SK-N-SH (cell line): ENCODE results near the gene MYD88. TPM values are rescaled to one million over a fixed set of nuclear protein-coding genes. Genes with fewer than 3 reads are reported as not detected.
"Not testable (repeated sequence)": the region's sequence is repeated elsewhere in the genome, so short reads cannot be mapped to it uniquely, and the experiment has no call there.

Experiments used
- CTCF ChIA-PET: fragments of 300-600, 350-600 bp; formaldehyde crosslinking; extraction: SDS; loops from one replicate; lab custom pipeline; 2021; lab: Yijun Ruan, JAX
- POLR2A ChIA-PET: fragments of 350-600 bp; sonication (Branson Sonifier 250); formaldehyde crosslinking; extraction: SDS; loops from one replicate; lab custom pipeline; 2020; ENCODE audit warnings: antibody characterized with exemption, inconsistent platforms; lab: Yijun Ruan, JAX
- DNase-seq: peaks from one replicate; pipeline ENCODE4 v3.0.0; 2012
- H2AFZ ChIP-seq: fragments of 200-600 bp; sonication (generic); 2 replicates; pipeline ENCODE4 v1.8.1; 2016; ENCODE audit warnings: antibody characterized with exemption, mild to moderate bottlenecking, low read depth
- H3F3A ChIP-seq: fragments of 200-600 bp; sonication (generic); replicated peaks from 2 replicates; pipeline ENCODE3; 2016; ENCODE audit warnings: antibody characterized with exemption, mild to moderate bottlenecking; ENCODE audit not compliant: insufficient read depth
- H3K27ac ChIP-seq, 2 experiments: fragments of 200-500 bp in 1 of 2; fragments of 200-600 bp in 1 of 2; sonication (Bioruptor generic) in 1 of 2; sonication (generic), shearing (Covaris generic) in 1 of 2; 2 replicates each; pipeline versions ENCODE4 v1.5.1 to v1.6.1; 2014 to 2016; ENCODE audit warnings: low read depth in 2 of 2, inconsistent platforms in 1 of 2, low read length in 1 of 2, mild to moderate bottlenecking in 1 of 2, mixed read lengths in 1 of 2
- H3K27me3 ChIP-seq: fragments of 200-600 bp; sonication (generic), shearing (Covaris generic); 2 replicates; pipeline ENCODE4 v1.6.1; 2016; ENCODE audit warnings: mixed run types; ENCODE audit not compliant: insufficient read depth
- H3K36me3 ChIP-seq, 2 experiments: fragments of 200-500 bp in 1 of 2; fragments of 200-600 bp in 1 of 2; sonication (Bioruptor generic) in 1 of 2; sonication (generic) in 1 of 2; replicated peaks in 1 of 2; 2 replicates each; pipeline versions ENCODE3 to v1.5.1; 2014 to 2016; ENCODE audit warnings: low read length in 1 of 2, mild to moderate bottlenecking in 1 of 2; ENCODE audit not compliant: insufficient read depth in 2 of 2, control insufficient read depth in 1 of 2
- H3K4me1 ChIP-seq, 2 experiments: fragments of 200-500 bp in 1 of 2; fragments of 200-600 bp in 1 of 2; sonication (Bioruptor generic) in 1 of 2; sonication (generic), shearing (Covaris generic) in 1 of 2; 2 replicates each; pipeline versions ENCODE4 v1.5.1 to v1.6.1; 2014 to 2016; ENCODE audit warnings: low read depth in 1 of 2, low read length in 1 of 2, mixed run types in 1 of 2; ENCODE audit not compliant: insufficient read depth in 2 of 2, control insufficient read depth in 1 of 2
- H3K4me2 ChIP-seq: fragments of 200-600 bp; sonication (generic), shearing (Covaris generic); 2 replicates; pipeline ENCODE4 v1.6.1; 2017; ENCODE audit warnings: mixed run types
- H3K4me3 ChIP-seq, 2 experiments: fragments of 200-500 bp in 1 of 2; fragments of 200-600 bp in 1 of 2; sonication (Bioruptor generic) in 1 of 2; sonication (generic), shearing (Covaris generic) in 1 of 2; 2 replicates each; pipeline versions ENCODE4 v1.5.1 to v1.8.1; 2014 to 2016; ENCODE audit warnings: low read depth in 2 of 2, inconsistent platforms in 1 of 2, low read length in 1 of 2, mild to moderate bottlenecking in 1 of 2, mixed read lengths in 1 of 2, moderate library complexity in 1 of 2
- H3K79me2 ChIP-seq: fragments of 200-600 bp; sonication (generic); 2 replicates; pipeline ENCODE4 v1.8.1; 2017; ENCODE audit warnings: mild to moderate bottlenecking; ENCODE audit not compliant: insufficient read depth
- H3K9ac ChIP-seq: fragments of 200-600 bp; sonication (generic); 2 replicates; pipeline ENCODE4 v1.6.1; 2017; ENCODE audit warnings: mixed run types
- H3K9me2 ChIP-seq: fragments of 200-600 bp; sonication (generic); 2 replicates; pipeline ENCODE4 v1.6.1; 2017; ENCODE audit warnings: mixed run types
- H3K9me3 ChIP-seq: fragments of 200-600 bp; sonication (generic); 2 replicates; pipeline ENCODE4 v1.6.1; 2017; ENCODE audit warnings: mixed run types, mild to moderate bottlenecking, moderate library complexity
- H4K20me1 ChIP-seq: fragments of 200-600 bp; sonication (generic); 2 replicates; pipeline ENCODE4 v1.6.1; 2017; ENCODE audit warnings: mild to moderate bottlenecking, mixed run types; ENCODE audit not compliant: insufficient read depth
- CHD2 ChIP-seq: fragments of 150-350 bp; IDR thresholded peaks from 2 replicates; pipeline ENCODE4 v1.6.1; 2018; ENCODE audit warnings: low read length; ENCODE audit not compliant: partially characterized antibody
- ELF1 ChIP-seq: IDR thresholded peaks from 2 replicates; pipeline ENCODE4 v1.4.0; 2012
- EP300 ChIP-seq, 2 experiments: IDR thresholded peaks; 2 replicates each; pipeline versions ENCODE4 v1.4.0 to v1.6.1; 2012; ENCODE audit warnings: borderline replicate concordance in 1 of 2, low read depth in 1 of 2, low read length in 1 of 2
- EZH2phosphoT487 ChIP-seq: fragments of 200-600 bp; sonication (generic); IDR thresholded peaks from 2 replicates; pipeline ENCODE4 v1.6.1; 2017; ENCODE audit warnings: low read depth, mixed run types, mild to moderate bottlenecking, antibody characterized with exemption, moderate library complexity, borderline replicate concordance
- FOSL2 ChIP-seq: IDR thresholded peaks from 2 replicates; pipeline ENCODE4 v1.4.0; 2012; ENCODE audit warnings: low read depth, mild to moderate bottlenecking, moderate library complexity, borderline replicate concordance
- GABPA ChIP-seq: IDR thresholded peaks from 2 replicates; pipeline ENCODE4 v1.4.0; 2012; ENCODE audit warnings: low read depth, mild to moderate bottlenecking
- JUND ChIP-seq: IDR thresholded peaks from 2 replicates; pipeline ENCODE4 v1.4.0; 2012
- MAX ChIP-seq: IDR thresholded peaks from 2 replicates; pipeline ENCODE4 v1.4.0; 2012; ENCODE audit warnings: low read depth
- NRF1 ChIP-seq: IDR thresholded peaks from 2 replicates; pipeline ENCODE4 v1.6.1; 2012; ENCODE audit warnings: low read depth, mild to moderate bottlenecking, low read length
- RAD21 ChIP-seq: IDR thresholded peaks from 2 replicates; pipeline ENCODE4 v1.6.1; 2012; ENCODE audit warnings: mild to moderate bottlenecking, low read length
- RFX5 ChIP-seq: IDR thresholded peaks from 2 replicates; pipeline ENCODE4 v1.6.1; 2012; ENCODE audit warnings: mild to moderate bottlenecking, improper control_type of control experiment, low read length
- SIN3A ChIP-seq: IDR thresholded peaks from 2 replicates; pipeline ENCODE4 v1.6.1; 2012; ENCODE audit warnings: low read depth, mild to moderate bottlenecking, low read length, moderate library complexity, borderline replicate concordance
- TEAD4 ChIP-seq: IDR thresholded peaks from 2 replicates; pipeline ENCODE4 v1.4.0; 2012; ENCODE audit warnings: mild to moderate bottlenecking, borderline replicate concordance; ENCODE audit not compliant: insufficient read depth
- ZBTB33 ChIP-seq: IDR thresholded peaks from 2 replicates; pipeline ENCODE4 v1.4.0; 2012; ENCODE audit warnings: low read depth, borderline replicate concordance
- WGBS: methylation state at CpG from one replicate; pipeline ENCODE4 v1.1.6; 2017; ENCODE audit warnings: low lambda C conversion rate; 5-methylcytosine and 5-hydroxymethylcytosine counted together
- polyA plus RNA-seq, 3 experiments: library from polyadenylated mRNA; depleted of rRNA; stranded (reverse); fragments of >200 nt; gene quantifications; 2 replicates each; pipeline ENCODE4 v1.2.3, GENCODE V29; 2012
- TF ChIP-seq, protein P1 (sequence below): IDR thresholded peaks from 2 replicates; pipeline ENCODE4; 2012
- TF ChIP-seq, protein P2 (sequence below): fragments of 150-350 bp; IDR thresholded peaks from 2 replicates; pipeline ENCODE4 v1.6.1; 2016; ENCODE audit warnings: mild to moderate bottlenecking, low read depth, low read length

The MYD88 gene
- polyA plus RNA-seq, 1 of the 3 experiments (the other 2 are of a cell fraction) = 24.0 TPM

- POLR2A ChIA-PET = no interaction called here
- H3K9ac ChIP-seq = no peak overlapping the region
- H3F3A ChIP-seq = peaks cover 6% of the 10 kb centered on the region
- no peak for DNase-seq
- no peaks in the 10 kb centered on the region for H3K9me2 ChIP-seq
- no peaks in the 10 kb centered on the region for H3K9me3 ChIP-seq
- H3K36me3 ChIP-seq = no peaks in the 10 kb centered on the region
- TF ChIP-seq ELF1 = no peak
- no peak for TF ChIP-seq RFX5
- TF ChIP-seq JUND = no peak
- TF ChIP-seq, protein P1, sequence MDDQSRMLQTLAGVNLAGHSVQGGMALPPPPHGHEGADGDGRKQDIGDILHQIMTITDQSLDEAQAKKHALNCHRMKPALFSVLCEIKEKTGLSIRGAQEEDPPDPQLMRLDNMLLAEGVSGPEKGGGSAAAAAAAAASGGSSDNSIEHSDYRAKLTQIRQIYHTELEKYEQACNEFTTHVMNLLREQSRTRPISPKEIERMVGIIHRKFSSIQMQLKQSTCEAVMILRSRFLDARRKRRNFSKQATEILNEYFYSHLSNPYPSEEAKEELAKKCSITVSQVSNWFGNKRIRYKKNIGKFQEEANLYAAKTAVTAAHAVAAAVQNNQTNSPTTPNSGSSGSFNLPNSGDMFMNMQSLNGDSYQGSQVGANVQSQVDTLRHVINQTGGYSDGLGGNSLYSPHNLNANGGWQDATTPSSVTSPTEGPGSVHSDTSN = no peak
- TF ChIP-seq MAX = no peak
- TF ChIP-seq CHD2 = no peak
- TF ChIP-seq EP300 (IDR thresholded peaks at IDR 0.05; ENCODE audit: borderline replicate concordance in 1 of 2, low read depth in 1 of 2, low read length in 1 of 2) = no peak
- TF ChIP-seq, protein P2, sequence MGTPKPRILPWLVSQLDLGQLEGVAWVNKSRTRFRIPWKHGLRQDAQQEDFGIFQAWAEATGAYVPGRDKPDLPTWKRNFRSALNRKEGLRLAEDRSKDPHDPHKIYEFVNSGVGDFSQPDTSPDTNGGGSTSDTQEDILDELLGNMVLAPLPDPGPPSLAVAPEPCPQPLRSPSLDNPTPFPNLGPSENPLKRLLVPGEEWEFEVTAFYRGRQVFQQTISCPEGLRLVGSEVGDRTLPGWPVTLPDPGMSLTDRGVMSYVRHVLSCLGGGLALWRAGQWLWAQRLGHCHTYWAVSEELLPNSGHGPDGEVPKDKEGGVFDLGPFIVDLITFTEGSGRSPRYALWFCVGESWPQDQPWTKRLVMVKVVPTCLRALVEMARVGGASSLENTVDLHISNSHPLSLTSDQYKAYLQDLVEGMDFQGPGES = no peak
- no peak for TF ChIP-seq TEAD4
- TF ChIP-seq GABPA = no peak
- no peak for TF ChIP-seq NRF1
- TF ChIP-seq RAD21 = no peak
- no peak for TF ChIP-seq FOSL2
- TF ChIP-seq SIN3A = no peak
- TF ChIP-seq EZH2phosphoT487 = no peak
- no peak for TF ChIP-seq ZBTB33
- no peak overlapping the region for H3K4me3 ChIP-seq
- no peaks in the 10 kb centered on the region for H4K20me1 ChIP-seq
- H3K4me1 ChIP-seq = no peaks in the 10 kb centered on the region; a peak in 1 of 4 replicates
- WGBS = 81% methylated on average over 5 of the region's 5 CpGs
- no peak overlapping the region for H3K27ac ChIP-seq
- no peaks in the 10 kb centered on the region for H3K27me3 ChIP-seq
- H3K79me2 ChIP-seq = no peaks in the 10 kb centered on the region; the same call in 1 of the 2 replicates
- CTCF ChIA-PET = interaction anchor here (1.0 to 1.3 kb wide), 2 partner anchors 19 to 321 kb away, joined by 3 to 5 read pairs; no protein-coding TSS in a partner anchor
- H3K4me2 ChIP-seq = no peak overlapping the region
- no peak overlapping the region for H2AFZ ChIP-seq
Measured at GRCh38 chr3:38158472-38158871, 20.0 kb downstream of the MYD88 start.

DNA sequence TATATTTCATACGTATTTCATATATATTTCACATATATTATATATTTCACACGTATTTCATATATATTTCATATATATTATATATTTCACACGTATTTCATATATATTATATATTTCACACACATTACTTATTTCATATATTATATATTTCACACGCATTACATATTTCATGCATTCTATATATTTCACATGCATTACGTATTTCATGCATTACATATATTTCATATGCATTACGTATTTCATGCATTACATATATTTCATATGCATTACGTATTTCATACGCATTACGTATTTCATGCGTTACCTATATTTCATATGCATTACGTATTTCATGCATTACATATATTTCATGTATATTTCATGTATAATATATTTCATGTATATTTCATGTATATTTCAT, 22.2 kb downstream of the MYD88 start:
- H3K27me3 ChIP-seq, H3K27ac ChIP-seq, H4K20me1 ChIP-seq, POLR2A ChIA-PET, H3K9me2 ChIP-seq, H3K4me3 ChIP-seq, CTCF ChIA-PET, H3K4me2 ChIP-seq, H3K36me3 ChIP-seq, H2AFZ ChIP-seq, DNase-seq, H3K9ac ChIP-seq, H3K9me3 ChIP-seq, H3K4me1 ChIP-seq, H3K79me2 ChIP-seq: not testable (repeated sequence)
- WGBS = 85% methylated on average over 11 of the region's 11 CpGs
- H3F3A ChIP-seq = peaks cover 11% of the 10 kb centered on the region
